ENCODE results near the gene ZNF45.
"Not testable (repeated sequence)": the region's sequence is repeated elsewhere in the genome, so short reads cannot be mapped to it uniquely, and the experiment has no call there.

Gene ZNF45

DNA sequence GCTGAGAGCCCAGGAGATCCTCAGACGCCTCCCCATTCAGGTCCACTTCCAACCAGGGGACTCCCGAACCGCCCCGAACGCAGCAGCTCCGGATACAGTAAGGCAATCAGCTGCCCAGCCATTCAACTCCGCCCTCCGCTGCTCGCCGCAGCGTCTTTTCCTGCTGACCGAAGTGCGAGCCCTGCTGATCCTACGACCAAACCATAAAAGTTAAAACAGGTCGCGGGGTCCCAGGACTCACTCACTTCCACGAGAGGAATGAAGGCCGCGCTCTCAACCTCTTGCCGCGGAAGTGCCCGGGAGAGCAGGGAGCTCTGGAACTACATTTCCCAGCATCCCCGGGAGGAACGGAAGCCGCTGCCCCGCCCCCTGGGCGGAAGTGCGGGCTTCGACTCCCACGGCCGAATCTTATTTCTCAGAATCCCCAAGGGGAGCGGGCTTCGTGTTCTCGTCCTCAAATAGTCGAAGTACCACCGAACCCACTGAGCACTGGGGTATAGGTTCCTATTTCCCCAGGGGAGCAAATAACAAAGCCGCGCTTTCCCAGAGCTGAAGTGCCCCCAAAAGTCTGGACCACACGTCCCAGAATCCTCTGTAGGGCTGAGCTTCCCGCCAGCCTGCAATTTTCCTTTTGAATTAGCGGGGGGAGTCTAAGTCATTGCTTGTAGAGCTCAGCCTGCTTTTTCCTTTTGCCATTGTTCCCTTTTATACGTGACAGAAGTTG lies at the start of gene ZNF45:
Gene ZNF45 (minus strand): TSS at position 298 of the 724 bp plus-strand sequence. CDS start 13,097 bp downstream, outside the sequence.
- peak; percentile 87 to 95 (median 93) for DNase-seq

DNA sequence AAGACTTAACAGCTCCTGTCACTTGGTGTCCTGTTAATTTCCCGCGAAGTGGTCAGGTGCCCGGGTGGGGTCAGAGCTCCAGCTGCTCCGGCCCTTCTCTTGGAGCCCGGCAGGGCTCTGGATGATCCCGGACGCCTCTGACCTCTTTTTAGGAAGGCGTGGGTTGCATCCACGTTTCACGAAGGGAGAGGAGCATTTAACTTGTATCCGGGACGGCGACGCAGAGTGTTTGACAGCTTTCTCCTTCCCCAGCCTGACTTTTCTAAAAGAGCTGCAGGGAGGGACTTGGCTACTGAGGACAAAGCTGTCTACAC lies 49.6 kb upstream of the ZNF45 start:
- DNase-seq = no peak

DNA sequence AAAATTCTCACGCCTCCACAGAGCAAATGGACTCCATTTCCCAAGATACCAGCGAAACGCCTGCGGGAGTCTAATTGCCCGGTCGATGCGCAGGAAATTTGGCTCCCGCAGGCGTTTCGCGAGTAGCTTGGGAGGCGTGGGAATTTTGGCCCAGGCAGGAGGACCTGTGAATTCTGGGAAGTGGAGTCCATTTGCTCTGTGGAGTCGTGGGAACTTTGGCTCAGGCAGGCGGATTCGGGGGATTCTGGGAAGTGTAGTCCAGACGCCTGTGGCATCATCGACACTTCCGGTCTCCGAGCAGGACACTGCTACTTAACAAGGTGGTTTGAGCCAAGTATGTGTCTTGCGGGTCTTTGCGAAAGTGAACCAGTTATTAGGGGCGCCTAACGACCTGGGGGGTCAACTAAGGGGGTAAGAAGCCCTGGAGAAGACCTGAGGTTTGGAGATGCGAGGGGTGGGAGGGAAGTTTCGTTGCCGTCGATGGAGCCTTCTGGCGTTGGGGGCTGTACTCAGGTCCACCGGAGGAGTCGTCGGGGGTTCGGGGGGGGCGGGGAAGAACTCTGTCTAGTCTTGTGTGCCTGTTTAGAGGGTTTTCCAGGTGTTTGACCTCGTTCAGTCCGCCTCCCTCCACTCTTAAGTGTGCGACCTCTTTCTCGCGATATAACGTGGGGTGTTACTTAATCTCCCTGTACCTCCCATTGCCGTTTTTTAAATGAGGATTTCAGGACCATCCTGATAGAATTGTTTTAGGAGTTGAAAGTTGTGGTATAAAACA lies 49.0 kb upstream of the ZNF45 start, which contains the start of gene ZNF155:
Gene ZNF155 (plus strand): TSS at position 277 of the 775 bp plus-strand sequence. CDS start 4,356 bp downstream, outside the sequence.
- DNase-seq = peak; percentile 89 to 98 (median 97)

DNA sequence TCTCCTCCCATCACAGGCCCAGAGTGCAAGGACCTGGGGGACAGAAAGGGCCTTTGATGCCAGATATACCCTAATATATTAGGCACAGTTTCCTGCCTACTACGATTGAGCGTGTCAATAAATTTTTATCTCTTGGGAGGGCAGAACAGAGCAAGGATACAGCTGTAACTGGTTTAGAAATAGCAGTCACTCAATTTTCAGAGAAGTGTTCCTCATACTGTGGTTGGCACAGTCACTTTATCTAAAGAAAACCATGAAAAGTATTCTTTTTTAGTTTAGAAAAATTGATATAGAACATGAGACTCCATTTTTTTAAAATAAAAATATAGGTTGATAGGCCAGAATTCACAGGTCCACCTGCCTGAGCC lies 48.4 kb upstream of the ZNF45 start:
- no peak for DNase-seq

DNA sequence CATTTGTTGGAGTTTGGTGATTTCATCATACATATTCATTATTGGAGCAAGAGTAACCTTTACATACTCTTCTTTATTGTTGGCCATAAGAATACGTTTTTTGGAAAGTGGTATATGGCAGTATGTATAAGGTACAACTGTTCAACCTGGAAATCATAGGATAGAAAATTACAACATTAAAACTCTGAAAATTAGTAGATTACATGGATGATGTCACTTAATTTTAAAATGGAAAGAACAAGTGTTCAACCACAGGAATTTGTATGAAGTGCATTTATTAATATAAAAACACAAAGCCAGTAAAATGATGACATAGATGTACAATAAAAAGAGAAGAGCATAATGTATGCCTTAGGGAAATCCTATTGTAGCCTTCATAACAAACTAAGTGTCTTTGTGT lies 41.6 kb upstream of the ZNF45 start:
- no peak for DNase-seq

DNA sequence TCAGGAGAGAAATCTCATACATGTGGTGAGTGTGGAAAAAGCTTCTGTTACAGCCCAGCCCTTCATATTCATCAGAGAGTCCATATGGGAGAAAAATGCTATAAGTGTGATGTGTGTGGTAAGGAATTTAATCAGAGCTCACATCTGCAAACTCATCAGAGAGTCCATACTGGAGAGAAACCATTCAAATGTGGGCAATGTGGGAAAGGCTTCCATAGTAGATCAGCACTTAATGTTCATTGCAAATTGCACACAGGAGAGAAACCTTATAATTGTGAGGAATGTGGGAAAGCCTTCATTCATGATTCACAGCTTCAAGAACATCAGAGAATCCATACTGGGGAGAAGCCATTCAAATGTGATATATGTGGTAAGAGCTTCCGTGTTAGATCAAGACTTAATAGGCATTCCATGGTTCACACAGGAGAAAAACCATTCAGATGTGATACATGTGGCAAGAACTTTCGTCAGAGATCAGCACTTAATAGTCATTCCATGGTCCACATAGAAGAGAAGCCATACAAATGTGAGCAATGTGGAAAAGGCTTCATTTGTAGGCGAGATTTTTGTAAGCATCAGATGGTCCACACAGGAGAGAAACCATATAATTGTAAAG lies 31.1 kb upstream of the ZNF45 start:
- no peak for DNase-seq

DNA sequence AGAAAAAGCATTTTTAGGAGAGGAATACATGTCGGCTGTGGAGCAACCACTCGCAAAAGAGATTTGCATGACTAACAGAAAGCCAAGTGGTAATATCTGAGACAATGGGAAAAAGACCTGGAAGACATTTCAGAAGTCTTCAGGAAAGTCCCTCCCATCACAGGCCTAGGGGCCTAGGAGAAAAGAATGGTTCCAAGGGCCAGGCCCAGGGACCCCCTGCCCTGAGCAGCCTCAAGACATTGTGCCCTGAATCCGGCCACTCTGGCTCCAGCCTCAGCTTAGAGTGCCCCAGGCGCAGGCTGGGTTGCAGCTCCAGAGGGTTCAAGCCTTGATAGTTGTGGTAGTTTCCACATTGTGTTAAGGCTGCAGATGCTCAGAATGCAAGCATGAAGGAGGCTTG lies 25.3 kb upstream of the ZNF45 start:
- no peak for DNase-seq

DNA sequence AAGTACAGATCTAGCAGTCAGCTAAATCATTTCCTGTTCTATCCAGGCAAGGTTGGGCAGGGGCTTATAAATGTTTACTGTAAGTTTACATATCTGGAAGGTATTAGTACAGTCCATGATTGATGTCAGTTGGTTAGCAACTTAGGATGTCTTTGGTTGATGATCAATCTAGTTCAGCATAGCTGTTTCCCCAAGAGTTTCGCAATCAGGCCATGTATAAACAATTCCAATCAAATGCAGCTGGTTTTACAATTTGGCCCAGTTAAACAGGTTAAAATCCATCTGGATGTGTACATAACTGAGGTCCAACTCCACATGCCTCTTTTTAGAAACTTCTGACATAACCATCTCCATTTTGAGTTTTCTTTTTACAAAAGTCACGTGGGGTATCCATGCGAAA lies 22.8 kb upstream of the ZNF45 start:
- DNase-seq = no peak

DNA sequence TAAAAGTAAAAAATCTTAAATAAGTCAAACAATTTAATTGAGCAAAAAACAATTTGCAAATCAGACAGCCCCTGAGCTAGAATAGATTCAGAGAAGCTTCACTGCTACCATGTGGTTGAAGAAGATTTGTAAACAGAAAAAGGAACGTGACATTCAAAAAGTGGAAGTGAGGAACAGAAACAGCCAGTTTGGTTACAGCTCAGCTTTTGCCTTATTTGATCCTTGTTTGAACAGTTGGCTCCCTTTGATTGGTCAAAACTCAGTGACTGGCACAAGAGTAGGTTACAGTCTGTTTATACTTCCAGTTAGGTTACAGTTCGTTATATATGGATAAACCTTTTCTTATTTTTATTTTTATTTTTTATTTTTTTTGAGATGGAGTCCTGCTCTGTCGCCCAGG lies 21.7 kb upstream of the ZNF45 start:
- no peak for DNase-seq

DNA sequence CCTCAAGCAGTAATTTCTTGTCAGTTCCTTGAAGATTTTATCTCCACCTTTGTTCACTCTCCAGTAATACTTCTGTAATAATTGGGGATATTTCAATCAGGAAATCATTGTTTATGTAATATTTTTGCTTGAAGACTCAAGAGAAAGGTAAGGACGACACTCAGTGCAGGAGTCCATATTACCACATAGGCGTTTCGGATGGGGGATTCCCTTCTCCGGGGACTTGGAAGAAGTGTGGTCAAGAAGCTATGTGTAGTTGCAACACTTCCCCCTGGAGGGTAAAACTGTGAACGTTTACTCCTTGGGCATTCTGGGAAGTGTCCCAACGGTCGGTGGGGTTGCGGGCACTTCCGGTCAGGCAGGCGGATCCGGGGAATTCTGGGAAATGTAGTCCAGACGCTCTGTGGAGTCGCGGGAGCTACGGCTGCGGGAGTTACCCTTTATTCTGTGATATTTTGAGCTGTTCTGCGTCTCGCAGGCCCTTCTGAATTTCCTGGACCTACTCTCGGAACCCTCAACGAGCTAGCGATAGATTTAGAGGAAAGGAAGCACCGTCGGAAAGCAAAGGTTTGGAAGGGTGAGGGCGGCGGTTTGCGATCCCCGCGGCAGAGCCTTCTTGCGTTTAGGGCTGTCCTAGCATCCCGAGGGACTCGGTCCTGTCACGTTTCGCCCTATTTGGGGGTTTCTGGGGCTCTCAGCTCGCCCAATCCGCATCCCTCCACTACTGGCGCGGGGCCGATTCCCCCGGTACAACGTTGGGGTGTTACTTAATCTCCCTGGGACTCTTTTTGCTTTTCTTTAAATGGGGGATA lies 16.0 kb upstream of the ZNF45 start, which contains the start of gene ZNF221:
Gene ZNF221 (plus strand): TSS at position 395 of the 812 bp plus-strand sequence. CDS start 11,499 bp downstream, outside the sequence.
- DNase-seq = peak; percentile 82 to 92 (median 86)

DNA sequence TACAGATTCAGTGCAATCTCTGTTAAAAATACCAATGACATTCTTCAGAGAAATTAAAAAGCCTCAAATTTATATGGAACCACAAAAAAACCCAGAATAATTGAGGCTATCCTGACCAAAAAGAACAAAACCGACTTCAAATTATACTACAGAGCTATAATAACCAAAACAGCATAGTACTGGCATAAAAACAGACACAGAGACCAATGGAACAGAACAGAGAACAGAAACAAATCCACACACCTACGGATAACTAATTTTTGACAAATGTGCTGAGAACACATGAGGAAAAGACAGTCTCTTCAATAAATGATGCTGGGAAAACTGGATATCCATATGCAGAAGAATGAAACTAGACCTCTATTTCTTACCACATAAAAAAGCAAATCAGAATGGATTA lies 14.7 kb upstream of the ZNF45 start:
- DNase-seq = not testable (repeated sequence)

DNA sequence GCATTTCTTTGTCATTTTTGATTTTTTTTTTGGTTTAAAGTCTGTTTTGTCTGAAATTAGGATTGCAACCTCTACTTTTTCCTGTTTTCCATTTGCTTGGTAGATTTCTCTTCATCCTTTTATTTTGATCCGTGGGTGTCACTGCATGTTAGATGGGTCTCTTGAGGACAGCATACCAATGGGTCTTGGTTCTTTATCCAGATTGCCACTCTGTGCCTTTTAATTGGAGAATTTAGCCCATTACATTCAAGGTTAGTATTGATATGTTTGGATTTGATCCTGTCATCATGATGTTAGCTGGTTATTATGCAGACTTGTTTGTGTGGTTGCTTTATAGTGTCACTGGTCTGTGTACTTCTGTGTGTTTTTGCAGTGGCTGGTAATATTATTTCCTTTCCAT lies 12.3 kb upstream of the ZNF45 start:
- DNase-seq = not testable (repeated sequence)

DNA sequence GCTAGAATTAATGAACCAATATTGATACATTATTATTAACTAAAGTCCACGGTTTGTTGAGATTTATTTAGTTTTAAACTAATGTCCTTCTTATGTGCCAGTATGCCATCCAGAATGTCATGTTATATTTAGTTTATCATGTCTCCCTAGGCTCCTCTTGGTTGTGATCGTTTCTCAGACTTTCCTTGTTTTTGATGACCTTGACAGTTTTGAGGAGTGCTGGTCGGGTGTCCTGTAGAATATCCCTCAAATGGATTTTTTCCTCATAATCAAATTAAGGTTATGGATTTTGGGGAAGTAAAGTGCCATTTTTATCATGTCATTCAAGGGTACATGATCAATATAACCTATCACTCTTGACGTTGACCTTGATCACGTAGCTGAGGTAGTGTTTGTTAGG lies 6.1 kb upstream of the ZNF45 start:
- no peak for DNase-seq

DNA sequence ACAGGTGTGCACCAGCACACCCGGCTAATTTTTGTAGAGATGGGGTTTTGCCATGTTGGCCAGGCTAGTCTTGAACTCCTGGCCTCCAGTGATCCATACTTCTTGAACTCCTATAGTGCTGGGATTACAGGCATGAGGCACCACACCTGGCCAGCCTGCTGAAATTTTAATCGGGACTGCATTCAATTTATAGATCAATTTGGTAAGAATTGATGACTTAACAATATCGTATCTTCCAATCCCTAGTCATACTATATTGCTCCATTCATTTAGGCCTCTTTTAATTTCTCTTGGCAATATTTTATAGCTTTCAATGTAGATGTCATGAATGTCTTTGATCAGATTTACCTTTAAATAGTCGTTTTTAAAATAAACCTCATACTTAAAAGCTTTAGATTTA lies 5.6 kb upstream of the ZNF45 start:
- no peak for DNase-seq

DNA sequence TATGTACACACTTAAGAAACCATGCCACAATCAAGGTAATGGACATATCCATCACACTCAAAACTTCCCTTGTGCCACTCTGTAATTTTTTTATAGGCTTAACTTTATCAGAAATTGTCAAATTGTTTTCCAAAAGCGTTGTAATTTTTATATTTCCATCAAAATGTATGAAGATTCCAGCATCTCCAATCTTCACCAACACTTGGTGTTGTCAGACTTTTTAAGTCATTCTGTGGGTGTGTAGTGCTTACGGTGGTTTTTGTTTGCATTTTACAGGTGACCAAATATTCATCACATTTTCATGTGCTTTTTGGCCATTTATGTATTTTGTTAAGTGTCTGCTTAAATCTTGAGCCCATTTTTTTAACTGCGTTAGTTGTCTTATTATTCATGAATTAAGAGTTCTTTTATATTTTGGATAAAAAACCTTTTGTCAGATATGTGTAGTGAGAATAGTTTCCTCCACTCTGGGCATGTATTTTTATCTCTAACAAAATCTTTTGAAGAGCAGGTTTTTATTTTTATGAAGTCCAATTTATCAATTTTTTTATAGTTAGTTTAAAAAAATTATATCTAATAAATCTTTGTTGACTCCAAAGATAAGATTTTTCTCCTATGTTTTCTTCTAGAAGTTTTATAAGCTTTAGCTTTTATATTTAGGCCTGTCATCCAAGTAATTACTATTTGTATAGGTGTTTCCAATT lies 4.6 kb upstream of the ZNF45 start:
- no peak for DNase-seq

DNA sequence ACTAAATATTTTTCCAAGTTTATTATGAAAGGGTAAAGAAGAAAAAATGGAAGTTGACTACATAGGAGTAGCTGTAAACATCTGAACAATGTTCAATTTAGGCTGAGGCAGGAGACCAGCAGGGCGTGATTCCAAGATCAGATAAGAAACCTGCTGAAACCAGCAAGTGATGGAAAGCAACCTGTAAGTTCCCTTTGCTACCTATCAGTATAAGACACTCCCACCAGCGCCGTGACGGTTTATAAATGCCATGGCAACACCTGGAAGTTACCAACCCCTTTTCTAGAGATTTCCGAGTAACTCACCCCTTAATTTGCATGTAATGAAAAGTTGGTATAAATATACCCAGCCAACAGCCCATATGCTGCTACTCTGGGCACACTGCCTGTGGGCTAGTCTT lies 1.1 kb upstream of the ZNF45 start:
- DNase-seq = no peak

DNA sequence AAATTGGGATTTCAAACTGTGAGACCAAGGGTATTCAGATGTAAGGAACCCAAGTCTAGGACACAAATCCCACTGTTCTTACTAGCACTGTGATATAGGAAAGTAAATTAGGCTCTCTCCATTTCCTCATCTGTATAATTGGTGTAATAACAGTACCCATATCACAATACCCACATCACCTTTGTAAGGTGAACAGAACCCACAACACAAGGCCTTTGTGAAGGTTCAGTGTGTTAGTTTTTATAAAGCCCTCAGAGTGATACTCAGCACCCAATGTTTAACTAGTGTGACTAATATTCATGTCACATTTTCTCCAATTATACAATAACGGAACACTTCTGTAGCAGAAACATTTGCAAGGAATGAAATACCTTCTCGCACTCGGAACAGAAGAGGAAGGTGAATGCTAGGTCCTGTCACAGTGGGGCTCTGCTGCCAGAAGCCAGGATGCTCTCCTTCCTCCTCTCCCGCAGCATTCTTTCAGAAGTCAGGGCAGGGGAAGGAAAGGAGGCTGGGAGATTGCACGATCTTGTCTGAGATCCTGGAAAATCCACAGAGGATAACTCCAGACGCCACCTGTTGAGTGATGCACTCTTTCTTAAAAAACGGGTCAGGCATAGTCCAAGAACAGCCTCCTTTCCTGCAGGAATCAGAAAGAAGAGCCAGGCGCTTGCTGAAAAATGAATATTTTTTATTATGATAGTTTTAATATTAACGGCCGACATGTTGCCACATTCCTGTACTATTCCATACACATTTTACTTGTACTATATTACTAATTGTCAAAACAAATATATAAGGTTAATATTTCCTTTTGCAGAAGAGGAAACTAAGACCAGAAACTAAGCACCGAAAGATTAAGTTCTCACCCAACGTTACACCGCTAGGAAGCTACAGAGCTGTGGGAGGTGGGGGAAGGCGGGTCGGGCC lies 762 bp downstream of the ZNF45 start:
- peak in 2 of 3 experiments; percentile 20 to 36 for DNase-seq

DNA sequence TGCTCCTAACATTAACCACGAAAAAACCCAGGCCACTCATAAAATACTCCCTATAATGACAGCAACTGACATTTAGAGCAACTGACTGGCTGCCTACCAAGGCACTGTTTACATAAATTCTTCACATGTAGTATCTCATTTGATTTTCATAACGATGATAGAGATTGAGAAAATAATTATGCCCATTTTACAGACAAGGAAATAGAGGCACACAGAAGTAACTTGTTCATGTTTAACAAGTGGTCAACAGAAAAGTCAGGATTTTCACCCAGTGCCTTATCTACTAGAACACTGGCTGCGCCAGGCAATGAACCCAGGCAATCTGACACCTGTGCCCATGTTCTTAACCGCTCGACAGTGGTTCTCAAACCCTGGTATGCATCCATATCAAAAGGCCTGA lies 6.3 kb downstream of the ZNF45 start:
- DNase-seq = no peak

DNA sequence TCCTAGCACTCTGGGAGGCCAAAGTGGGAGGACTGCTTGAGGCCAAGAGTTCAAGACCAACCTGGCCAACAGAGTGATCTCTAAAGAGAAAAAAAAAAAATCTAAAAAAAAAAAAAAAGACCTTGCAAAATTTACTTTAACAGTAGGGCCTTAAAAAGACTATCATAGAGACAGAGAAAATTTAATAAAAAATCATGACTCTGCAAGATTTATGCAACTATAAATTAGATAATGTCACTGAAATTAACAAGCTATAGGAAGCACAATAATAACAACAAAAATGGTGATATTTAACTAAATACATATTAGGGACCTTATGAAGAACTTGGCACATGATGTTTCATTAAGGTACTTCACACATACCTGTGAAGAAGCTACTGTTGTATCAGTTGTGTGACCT lies 11.2 kb downstream of the ZNF45 start:
- DNase-seq = no peak

DNA sequence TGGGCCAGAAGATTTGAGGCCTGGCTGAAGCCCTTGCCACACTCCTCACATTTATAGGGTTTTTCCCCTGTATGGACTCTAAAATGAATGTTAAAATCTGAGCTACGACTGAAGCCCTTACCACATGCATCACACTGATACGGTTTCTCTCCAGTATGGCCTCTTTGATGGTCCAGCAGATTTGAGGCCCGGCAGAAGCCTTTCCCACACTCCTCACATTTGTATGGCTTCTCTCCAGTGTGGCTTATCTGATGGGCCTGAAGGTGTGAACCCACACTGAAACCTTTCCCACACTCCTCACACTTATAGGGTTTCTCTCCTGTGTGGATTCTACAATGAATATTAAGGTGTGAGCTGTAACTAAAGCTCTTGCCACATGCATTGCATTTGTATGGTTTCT lies 21.0 kb downstream of the ZNF45 start:
- DNase-seq = no peak

DNA sequence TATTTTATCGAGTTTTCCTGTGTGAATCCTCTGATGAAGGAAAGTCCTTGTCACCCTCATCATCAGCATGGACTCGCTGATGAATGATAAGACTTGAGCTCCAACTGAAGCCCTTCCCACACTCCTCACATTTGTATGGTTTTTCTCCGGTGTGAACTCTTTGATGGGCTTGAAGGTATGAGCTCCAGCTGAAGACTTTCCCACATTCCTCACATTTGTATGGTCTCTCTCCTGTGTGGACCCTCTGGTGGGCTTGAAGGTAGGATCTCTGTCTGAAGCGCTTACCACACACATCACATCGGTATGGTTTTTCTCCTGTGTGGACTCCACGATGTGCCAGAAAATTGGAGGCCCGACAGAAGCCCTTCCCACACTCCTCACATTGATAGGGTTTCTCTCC lies 21.7 kb downstream of the ZNF45 start:
- DNase-seq = no peak
